GM18526 (cell line): ENCODE data around the gene SMIM3.

Source experiments
- POLR2A ChIP-seq: IDR thresholded peaks from 3 replicates; pipeline ENCODE4 v1.6.1; 2011; ENCODE audit not compliant: insufficient read length; ENCODE audit errors: extremely low read depth

The SMIM3 gene

GRCh38 chr5:150762211-150762610 lies 16.3 kb upstream of the SMIM3 start:
- no peak for TF ChIP-seq POLR2A

- no peak for TF ChIP-seq POLR2A
These were observed 15.4 kb upstream of the SMIM3 start for GRCh38 chr5:150763023-150763769.

DNA sequence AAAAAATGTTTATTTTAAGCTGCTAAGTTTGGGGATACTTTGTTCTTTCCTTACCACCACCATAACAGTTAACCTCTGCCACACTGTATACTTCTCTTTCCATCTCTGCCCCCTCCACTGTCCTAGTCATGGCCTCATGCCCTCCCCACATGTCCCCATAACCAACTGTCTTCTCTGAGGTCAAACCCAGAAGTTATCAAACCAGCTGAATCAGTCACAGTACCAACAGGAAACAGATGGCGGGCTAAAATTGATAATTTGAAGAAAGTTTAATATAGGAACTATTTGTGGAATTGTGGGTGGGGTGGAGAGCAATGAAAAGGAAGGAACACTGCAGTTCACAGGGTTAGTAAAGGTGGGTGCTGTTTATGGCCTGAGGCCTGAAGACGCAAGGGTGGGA lies 14.0 kb upstream of the SMIM3 start:
- no peak for TF ChIP-seq POLR2A

- no peak for TF ChIP-seq POLR2A
These were observed 13.4 kb upstream of the SMIM3 start for GRCh38 chr5:150765011-150765798.

DNA sequence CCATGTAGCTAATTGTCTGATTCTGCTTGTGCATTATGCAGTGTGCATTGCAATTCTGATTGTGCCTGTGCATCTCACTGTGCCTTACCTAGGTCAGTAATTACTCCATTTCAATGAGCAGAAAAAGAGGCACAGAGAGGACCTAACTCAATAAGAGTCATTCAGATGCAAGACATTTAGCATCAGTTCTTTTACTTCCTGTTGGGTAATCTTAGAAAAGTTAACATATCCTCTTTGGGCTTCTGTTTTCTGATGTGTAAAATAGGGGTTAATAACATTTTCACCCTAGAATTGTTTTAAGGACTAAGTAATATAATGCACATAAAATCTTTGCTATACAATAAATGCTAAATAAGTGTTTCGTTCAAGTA lies 12.8 kb upstream of the SMIM3 start:
- no peak for TF ChIP-seq POLR2A

DNA sequence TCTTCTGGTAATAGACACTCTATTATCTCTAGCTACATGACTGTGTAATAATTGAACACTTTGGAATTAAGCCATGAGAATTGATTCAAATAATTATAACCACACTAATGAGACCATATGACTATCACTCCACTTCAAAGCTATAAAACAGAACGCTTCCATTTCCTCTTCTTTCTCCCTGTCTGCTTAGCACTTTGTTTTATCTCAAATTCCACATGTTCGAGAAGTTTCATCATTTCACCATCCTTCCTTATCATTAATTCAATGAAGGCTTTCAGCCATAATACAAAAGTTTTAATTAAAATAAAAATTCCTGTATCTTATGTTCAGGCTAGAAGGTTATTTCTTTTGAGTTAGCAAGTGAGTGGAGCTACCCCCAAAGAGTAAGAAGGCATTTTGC lies 12.3 kb upstream of the SMIM3 start:
- no peak for TF ChIP-seq POLR2A

DNA sequence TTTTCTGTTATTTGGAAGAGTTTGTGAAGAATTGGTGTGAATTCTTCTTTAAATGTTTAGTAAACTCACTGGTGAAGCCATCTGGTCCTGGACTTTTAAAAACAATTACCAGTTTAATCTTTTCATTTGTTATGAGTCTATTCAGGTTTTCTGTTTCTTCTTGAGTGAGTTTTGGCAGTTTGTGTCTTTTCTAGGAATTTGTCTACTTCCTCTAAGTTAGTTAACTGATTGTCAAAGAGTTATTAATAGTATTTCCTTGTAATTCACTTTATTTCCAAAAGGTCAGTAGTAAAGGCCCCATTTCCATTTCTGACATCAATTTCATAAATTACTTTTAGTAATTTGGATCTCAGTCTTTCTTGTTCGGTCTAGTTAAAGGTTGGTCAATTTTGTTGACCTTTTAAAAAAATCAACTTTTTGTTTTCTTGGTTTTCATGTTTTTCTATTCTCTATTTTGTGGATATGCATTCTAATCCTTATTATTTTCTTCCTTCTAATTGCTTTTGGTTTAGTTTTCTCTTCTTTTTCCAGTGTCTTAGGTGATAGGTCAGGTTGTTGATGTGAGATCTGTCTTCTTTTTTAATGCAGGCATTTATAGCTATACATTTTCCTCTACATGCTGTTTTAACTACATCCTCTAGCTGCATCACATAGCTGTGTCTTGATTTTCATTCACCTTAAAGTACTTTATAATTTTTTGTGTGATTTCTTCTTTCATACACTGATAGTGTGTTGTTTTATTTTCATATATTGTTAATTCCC lies 7.3 kb upstream of the SMIM3 start:
- TF ChIP-seq POLR2A = no peak

DNA sequence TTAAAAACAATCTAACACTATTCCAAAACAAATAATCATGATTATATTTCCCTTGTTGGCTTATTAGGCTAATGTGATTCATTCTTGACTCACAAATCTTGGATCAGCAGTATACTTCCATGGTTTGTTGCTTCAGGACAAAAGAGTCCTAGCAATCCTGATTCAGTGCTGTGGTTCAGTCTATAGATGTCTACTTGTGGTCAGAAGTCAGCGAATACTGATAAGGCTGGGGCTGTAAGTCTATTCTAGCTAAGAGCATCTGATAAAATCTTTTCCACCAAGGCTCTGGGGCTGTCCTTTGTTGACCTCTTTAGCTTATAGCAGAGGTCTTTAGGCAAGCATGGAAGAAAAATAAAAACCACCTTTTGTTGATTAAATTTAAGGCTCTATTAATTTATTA lies 4.4 kb upstream of the SMIM3 start:
- no peak for TF ChIP-seq POLR2A

DNA sequence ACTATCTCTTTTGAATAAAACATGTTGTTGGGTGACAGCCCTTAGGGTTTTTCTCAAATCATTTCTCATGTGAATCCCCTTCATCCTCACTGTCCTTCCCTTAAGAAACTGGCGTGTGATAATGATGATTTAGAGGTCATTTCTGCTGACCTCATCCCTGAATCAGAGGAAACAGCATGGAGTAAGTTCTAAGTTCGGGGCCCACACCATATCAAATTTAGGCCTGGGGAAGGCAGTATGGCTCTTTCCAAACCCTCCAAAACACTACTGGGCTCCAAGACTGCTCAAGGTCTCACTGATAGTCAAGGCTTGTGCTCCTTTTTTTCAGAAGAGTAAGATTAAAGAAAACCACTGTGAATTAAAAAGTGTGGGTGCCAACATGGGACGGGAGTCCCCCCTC lies 872 bp upstream of the SMIM3 start:
- TF ChIP-seq POLR2A = no peak

DNA sequence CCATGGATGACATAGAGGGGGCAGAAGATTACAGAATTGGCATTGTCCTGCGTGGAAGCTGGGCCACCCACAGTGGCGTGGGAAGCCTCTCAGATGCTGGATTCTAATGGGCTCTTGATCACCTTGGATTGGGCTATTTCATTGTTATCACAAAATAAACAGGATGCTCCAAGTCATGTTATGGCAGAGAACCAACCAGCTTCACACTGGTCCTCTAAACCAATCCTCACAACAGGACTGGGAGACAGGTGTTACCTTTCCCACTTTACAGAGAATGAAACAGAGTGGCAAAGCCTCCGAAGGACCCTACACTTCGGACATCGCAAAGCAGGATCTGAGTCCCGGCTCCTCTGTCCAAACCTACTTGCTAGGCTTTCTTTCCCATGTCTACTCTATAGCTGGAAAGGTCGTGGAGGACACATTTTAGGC lies 455 bp upstream of the SMIM3 start:
- no peak for TF ChIP-seq POLR2A

DNA sequence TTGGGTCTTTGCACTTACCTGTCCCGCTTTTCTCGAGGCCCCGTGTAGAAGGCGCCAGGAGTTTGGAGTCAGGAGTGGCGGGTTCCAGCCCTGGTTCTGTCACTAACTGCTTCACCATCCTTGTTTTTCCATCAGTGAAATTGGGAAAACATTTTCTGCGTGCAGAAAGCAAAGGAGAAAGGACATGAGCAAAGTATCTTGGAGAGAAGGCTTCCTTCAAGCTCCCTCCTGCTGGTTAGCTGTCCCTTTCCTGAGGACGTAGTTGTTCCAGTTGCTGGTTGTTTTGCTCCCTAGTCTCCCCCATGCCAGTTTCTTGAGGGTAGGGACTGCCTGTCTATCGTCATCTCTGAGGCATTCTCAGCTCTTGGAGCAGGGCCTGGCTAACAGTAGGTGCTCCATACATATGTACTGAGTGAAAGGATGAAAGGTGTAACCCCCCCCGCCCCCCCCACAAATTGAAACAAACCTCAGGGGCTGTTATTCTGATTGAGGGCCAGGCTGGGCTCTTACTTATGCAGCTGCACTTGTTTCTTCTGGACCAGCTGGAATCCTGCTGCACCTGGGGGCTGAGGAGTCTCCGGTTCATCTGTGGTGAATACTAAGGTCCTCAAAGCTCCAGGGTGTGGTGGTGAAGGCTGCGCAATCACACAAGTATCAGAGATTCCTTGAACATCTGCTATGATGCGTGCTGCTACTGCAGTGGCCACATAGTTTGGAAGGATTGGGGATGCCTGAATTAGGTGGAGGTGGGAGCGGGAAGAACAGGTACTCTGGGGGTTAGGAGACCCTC lies 1.0 kb downstream of the SMIM3 start:
- TF ChIP-seq POLR2A = no peak

DNA sequence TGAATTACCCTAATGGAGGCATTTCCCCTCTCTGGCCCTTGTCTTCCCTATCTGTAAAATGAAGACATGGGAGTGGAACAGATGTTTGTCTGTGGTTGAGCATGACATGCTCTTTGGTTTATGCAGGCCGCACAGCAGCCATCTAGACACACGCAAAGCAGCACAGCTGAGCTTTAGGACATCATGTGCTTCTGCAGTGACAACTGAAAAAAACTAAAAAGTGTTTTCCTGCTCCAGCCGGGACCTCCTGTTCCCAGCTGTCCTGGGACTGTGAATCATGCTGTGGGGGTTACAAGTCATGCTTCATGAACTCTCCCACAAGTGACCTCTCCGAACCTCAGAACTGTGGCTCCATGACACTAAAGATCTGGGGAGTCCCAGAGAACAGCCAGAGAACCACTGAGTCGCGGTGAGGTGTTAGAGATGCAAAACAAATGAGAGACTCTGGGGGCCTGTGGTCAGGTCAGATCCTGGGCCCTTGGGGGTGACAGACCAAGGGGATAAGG lies 1.7 kb downstream of the SMIM3 start:
- no peak for TF ChIP-seq POLR2A

GRCh38 chr5:150780816-150781221 lies 2.3 kb downstream of the SMIM3 start:
- no peak for TF ChIP-seq POLR2A

GRCh38 chr5:150781706-150782614 lies 3.4 kb downstream of the SMIM3 start:
- TF ChIP-seq POLR2A = no peak

GRCh38 chr5:150782850-150783249 lies 4.3 kb downstream of the SMIM3 start:
- no peak for TF ChIP-seq POLR2A
